Muscle of arm (tissue), 12 donors: ENCODE results near the gene OXTR. TPM values are rescaled to one million over a fixed set of nuclear protein-coding genes. Genes with fewer than 3 reads are reported as not detected.
"Not testable (repeated sequence)": the region's sequence is repeated elsewhere in the genome, so short reads cannot be mapped to it uniquely, and the experiment has no call there.

Source experiments
- DNase-seq: peaks from one replicate; pipeline ENCODE4 v3.0.0-alpha.2; 2013
- polyA plus RNA-seq, 12 donors: library from polyadenylated mRNA; unstranded; fragments of 120-200 nt; gene quantifications; one replicate each; pipeline ENCODE4 v1.2.1, GENCODE V29; 2013; ENCODE audit not compliant: insufficient read length in 12 of 12

Gene OXTR
- polyA plus RNA-seq, 12 donors, result 3.6 to 13.5 (median 8.0) TPM; not detected in 1

DNA sequence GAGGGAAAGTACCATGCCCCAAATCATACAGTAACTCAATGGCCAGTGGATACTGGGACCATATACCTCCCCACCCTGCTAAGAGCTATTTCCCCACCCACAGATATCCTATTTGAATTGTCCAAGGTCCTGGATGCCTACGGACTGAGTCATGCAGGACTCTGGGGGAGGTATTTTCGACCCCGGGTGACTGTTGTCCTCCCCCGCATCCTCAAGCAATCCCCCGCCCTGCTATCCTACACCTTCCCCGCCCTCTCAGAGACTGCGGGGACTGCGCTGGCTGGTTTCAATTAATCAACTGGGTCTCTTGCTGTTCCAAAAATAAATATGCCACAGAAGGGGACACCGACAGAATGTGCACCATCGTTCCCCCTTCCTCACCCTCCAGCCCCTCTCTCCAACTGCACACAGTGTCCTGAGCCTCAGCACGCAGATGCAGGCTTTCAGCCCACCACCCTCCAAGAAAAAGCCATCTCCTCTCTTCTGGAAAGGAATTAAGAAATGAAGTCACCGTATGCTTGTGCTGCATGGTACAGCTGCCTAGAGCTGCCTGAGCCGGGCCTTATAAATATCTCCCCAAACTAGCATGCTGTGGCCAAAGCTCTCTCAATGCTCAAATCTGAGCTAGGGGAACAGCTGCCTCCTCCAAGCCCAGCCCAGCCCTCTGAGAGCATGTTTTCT lies 27.7 kb downstream of the OXTR start:
- peak; percentile 23 for DNase-seq

- DNase-seq, result no peak
These were observed 29.5 kb downstream of the OXTR start for GRCh38 chr3:8739757-8740504.

DNA sequence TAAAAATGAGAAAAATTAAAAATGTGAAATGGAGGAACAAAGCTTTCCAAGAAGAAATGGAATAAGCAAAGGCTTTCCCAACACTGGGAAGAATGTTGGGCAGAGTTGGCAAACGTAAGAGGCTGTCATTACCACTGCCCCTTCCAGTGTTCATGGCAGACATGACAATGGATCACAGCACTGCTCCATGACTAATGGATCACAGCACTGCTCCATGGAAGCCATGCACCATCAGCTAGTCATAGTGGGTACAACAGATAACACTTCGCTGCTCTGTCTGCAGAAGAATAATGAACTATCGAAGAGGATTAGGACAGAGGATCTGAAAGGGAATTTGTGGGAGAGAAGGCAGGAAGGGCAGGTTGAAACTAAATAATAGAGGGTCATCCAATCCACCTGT lies 30.8 kb downstream of the OXTR start:
- DNase-seq, result no peak

GRCh38 chr3:8737823-8738222 lies 31.6 kb downstream of the OXTR start:
- DNase-seq, result no peak

- DNase-seq, result no peak
These were observed 32.1 kb downstream of the OXTR start for GRCh38 chr3:8737301-8737700.

GRCh38 chr3:8736436-8736835 lies 33.0 kb downstream of the OXTR start:
- DNase-seq, result no peak

GRCh38 chr3:8734908-8735307 lies 34.5 kb downstream of the OXTR start:
- no peak for DNase-seq

GRCh38 chr3:8734137-8734878 lies 35.1 kb downstream of the OXTR start:
- DNase-seq, result no peak

DNA sequence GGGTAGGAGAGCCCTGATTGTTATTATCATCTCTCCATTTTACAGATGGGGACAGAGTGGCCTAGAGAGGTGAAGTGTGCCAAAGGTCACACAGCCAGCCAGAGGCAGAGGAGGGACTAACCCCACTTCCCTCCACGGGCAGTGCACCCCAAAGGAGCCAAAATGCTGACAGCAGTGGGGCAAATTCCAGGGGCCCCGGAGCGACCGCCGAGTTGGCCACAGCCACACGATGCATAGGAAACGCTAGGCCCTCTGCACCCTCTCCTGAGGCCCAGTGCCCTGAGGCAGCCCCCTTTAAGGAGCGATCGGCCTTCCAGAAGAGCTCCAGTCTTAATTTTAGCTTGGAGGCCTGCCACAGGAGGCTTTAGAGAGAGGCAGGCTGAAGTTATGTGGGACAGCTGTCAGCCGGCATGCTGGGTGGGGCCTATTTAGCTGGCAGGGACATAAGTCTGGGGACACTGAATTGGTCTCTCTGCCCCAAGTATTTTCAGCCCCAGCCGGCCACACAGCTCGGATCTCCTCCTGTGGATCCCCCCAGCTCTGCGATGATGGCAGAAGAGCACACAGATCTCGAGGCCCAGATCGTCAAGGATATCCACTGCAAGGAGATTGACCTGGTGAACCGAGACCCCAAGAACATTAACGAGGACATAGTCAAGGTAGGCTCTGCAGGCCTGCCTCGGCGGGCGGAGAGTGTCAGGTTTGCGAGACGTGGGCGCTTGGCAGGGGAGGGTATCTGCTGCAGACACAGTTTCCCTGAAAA lies 35.9 kb downstream of the OXTR start, which contains the start of gene CAV3:
TSS of gene CAV3 (plus strand) at position 471 of the 763 bp plus-strand sequence. CDS start at position 546, 75 bp downstream.
- DNase-seq, result peak; percentile 57

DNA sequence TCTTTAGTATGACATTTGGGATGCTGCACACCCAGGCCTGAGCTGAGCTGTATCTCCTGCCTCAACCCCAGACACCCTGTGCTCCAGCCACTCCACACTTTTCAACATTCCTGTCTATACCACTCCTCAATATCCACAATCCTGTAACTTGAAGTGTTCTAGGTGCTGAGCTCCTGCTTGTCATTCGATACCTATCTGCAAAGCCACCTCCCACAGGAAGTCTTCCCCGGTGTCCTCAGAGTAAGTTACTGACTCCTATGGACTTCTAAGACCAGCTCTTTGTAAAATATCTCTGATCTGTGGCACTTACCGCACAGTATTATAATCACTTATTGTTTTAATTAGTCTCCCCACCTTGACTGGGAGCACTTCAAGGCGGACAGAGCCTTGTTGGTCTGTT lies 37.0 kb downstream of the OXTR start:
- DNase-seq, result no peak

DNA sequence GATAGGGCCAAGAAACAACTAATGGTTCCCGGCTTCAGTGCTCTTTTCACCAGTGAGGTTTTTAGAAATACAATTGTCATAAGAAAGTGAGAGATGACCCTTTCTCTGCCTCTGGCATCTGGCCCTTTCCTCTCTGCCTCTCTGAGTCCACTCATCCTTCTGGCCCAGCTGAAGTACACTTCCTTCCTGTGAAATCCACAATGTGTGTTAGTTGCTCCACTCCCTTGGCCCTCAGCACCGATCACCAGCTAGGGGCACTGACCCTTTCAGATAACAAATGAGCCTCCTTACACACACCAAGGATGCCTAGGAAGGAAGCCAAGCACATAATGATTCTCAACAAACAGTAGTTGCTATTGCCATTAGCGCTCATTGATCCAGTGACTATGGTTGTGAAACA lies 38.8 kb downstream of the OXTR start:
- no peak for DNase-seq

GRCh38 chr3:8729479-8729878 lies 39.9 kb downstream of the OXTR start:
- DNase-seq, result no peak

GRCh38 chr3:8727605-8728512 lies 41.6 kb downstream of the OXTR start:
- DNase-seq, result no peak

DNA sequence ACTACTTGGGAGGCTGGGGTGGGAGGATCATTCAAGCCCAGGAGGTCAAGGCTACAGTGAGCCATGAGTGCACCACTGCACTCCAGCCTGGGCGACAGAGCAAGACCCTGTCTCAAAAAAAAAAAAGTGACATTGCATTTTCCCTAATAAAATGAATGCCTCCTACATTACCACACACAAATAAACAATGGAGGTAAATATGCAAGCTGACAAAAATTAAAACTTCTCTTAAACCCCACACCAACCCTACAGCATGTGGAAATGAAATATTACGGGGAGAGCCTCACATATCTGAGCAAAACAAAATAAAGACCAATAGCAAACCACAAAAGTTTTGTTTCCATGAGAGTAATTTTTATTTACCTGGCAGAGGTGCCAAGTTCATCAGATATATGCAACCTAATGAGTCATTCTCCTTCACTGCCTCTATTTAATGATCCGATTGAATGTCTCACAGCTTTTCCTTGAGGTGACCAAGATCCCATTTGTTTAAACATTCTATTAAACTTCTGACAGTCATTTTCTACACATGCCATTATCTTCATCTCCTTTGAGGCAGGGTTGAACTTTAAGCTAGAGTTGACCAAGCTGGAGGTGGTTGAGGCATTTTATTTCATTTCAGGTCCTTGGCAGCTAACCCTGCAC lies 45.2 kb downstream of the OXTR start:
- DNase-seq, result no peak

- no peak for DNase-seq
These were observed 45.8 kb downstream of the OXTR start for GRCh38 chr3:8723612-8724011.

DNA sequence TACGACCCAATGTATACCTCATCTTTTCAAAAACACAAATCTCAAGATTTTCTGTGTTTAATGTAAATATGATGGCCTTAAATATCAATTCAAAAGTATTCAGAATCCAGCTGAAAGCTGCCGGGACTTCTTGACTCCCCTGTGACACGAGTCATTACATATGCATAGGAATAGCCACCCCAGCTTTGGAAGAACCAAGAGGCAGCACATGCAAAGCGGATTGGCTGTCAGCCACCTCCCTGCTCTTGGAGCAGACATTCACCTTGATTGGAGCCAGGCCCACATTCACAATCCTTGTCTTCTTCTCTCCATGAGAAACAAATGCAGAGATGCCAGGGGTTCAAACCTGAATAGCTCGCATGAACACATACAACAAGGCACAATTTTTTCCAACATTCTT lies 46.6 kb downstream of the OXTR start:
- DNase-seq, result no peak

GRCh38 chr3:8715757-8716156 lies 53.7 kb downstream of the OXTR start:
- not testable (repeated sequence) for DNase-seq

- DNase-seq, result no peak
These were observed 55.3 kb downstream of the OXTR start for GRCh38 chr3:8713901-8714759.

GRCh38 chr3:8712908-8713255 lies 56.5 kb downstream of the OXTR start:
- no peak for DNase-seq
